ENCODE results near the gene CAMSAP3. TPM values are rescaled to one million over a fixed set of nuclear protein-coding genes. Genes with fewer than 3 reads are reported as not detected.
"Not testable (repeated sequence)": the region's sequence is repeated elsewhere in the genome, so short reads cannot be mapped to it uniquely, and the experiment has no call there.

The CAMSAP3 gene
- total RNA-seq, 2 donors from 2014 or later, result 1.7 to 2.0 TPM

- Mint-ChIP-seq H3K27ac (peak overlapping the region; percentile 85), H3K4me3 (peak overlapping the region; percentile 85 to 86), H3K27me3 (ENCODE audit: low read depth) (no peaks in the 10 kb centered on the region), H3K4me1 (ENCODE audit: low read depth) (peaks cover 38% of the 10 kb centered on the region), H3K36me3 (ENCODE audit: insufficient read depth in 2 of 2) (peaks cover 7 to 8% of the 10 kb centered on the region in 2 donors), H3K9me3 (peaks cover 4% of the 10 kb centered on the region in 2 donors)
- ATAC-seq (replicated peaks in 1 of 2) (no peak), DNase-seq (no peak)
Measured at GRCh38 chr19:7636317-7636690, 40.6 kb downstream of the CAMSAP3 start.

DNA sequence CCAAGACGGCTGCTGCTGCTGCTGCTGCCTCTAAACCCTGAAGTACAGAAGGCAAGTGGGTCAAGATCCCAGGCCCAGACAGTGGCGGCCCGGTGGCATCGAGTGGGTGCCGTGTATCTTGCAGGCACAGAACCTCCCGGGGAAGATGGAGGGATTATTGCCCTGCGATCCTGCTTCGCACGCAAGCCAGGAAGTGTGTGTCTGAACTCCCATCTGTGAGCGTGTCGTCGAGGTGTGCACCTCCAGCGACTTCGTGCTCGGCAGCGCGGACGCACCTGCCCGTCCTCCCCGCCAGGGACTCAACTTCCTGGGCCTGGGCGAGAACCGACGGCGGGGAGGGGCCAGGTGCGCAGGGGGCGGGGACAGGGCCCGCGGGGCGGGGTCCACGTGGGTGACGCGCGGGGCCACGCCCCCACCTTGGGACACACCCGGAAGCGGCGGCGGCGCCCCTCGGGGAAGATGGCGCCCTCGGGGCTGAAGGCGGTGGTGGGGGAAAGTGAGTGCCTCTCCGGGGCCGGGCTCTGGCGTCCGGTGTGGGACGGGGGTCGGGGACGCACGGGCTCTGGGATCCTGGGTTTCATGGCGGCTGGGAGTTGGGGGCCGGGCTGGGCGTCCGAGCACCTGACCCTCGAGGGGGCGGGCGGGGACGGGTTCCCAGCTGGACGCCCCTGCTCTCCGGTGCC lies 41.2 kb downstream of the CAMSAP3 start, which contains the start of gene STXBP2:
TSS of gene STXBP2 (plus strand) at position 420 of the 683 bp plus-strand sequence. CDS start at position 460, 40 bp downstream.
- peak; percentile 97 to 98 for ATAC-seq (replicated peaks in 1 of 2)
- H3K9me3 Mint-ChIP-seq, result peaks cover 4% of the 10 kb centered on the region in 2 donors
- H3K27me3 Mint-ChIP-seq (ENCODE audit: low read depth), result no peaks in the 10 kb centered on the region
- peak; percentile 91 to 96 for DNase-seq
- peaks cover 34% of the 10 kb centered on the region for H3K4me1 Mint-ChIP-seq (ENCODE audit: low read depth)
- peaks cover 7 to 8% of the 10 kb centered on the region in 2 donors for H3K36me3 Mint-ChIP-seq (ENCODE audit: insufficient read depth in 2 of 2)
- peak within 1 kb of the TSS; percentile 85 for H3K27ac Mint-ChIP-seq
- H3K4me3 Mint-ChIP-seq, result peak within 1 kb of the TSS; percentile 85 to 86

DNA sequence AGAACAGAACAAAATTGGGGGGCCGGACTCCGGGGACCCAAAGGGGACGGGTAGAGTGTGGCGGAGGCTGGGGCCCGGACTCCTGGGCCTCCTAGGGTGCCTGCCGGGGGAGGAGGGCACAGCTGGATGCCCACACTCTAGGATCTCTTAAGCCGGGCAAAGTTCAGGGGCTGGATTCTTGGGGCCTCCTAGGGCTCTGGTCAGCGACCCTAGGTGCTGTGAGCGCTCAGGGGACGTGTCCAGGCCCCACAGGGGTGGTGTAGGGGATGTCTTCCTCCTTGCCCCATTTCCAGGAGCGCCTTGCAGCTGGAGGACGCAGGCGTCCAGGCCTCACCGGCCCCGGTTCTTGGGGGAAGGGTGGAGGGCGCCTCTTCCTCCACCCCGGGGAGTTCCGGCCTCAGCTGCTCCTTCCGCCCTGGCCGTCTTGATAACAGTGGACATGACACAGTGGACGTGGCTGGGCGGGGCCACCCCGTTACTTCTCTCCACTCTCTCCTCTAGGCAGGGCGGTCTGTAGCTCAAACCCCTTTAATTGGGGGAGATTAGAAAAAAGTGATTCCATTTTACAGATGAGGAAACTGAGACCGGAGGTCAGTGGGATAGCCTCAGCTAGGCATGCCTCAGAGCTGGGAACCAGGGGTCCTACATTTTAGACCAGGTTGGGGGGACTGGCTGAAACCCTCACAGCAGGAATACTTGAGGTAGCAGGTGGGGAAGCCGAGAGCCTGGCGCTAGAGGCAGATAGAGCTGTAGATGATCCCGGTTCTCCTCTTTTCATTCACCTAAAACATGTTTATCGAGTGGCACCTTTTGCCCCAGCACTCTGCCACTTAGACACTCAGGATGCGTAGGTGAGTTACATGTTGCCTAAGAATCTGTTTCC lies 42.0 kb downstream of the CAMSAP3 start:
- DNase-seq (peak in 1 of 2 donors; percentile 22), ATAC-seq (replicated peaks in 1 of 2) (peak in 1 of 2 donors; percentile 18)
- peak overlapping the region; percentile 85 to 86 for H3K4me3 Mint-ChIP-seq
- peaks cover 34% of the 10 kb centered on the region for H3K4me1 Mint-ChIP-seq (ENCODE audit: low read depth)
- H3K27me3 Mint-ChIP-seq (ENCODE audit: low read depth), result no peaks in the 10 kb centered on the region
- peak overlapping the region; percentile 44 for H3K27ac Mint-ChIP-seq
- peaks cover 4% of the 10 kb centered on the region in 2 donors for H3K9me3 Mint-ChIP-seq
- H3K36me3 Mint-ChIP-seq (ENCODE audit: insufficient read depth in 2 of 2), result peaks cover 7 to 8% of the 10 kb centered on the region in 2 donors

DNA sequence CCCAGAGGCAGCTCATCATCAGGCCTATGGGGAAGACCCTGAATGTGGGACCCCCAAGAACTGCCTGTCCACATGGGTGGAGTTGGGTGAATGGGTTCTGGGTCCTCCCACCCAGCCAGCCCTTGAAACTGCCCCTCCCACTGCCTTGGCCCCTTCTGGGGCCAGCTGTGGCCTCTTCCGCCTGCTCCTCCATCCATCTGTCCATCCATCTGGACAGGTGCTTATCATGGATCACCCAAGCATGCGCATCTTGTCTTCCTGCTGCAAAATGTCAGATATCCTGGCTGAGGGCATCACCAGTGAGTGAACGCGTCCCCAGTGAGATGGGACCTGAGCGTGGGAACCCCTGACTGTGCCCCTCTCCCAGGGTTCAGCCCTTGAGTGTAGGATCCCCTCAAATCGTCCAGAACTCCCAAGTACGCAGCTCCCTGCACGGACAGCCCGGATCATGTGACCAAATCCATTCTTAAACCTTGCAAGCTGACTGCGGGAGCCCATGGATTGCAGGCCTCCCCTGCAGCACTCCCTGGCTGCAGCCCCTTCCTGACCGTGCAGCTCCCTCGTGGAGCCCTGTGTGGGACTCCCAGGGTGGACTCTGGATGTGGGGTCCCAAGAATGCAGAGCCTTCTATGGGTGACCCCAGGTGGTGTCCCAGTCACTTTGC lies 43.3 kb downstream of the CAMSAP3 start:
- no peak for ATAC-seq (replicated peaks in 1 of 2)
- peaks cover 34% of the 10 kb centered on the region for H3K4me1 Mint-ChIP-seq (ENCODE audit: low read depth)
- peaks cover 4% of the 10 kb centered on the region in 2 donors for H3K9me3 Mint-ChIP-seq
- no peak for DNase-seq
- H3K4me3 Mint-ChIP-seq, result peak overlapping the region in 1 of 2 donors; percentile 44
- H3K27ac Mint-ChIP-seq, result no peak overlapping the region
- no peaks in the 10 kb centered on the region for H3K27me3 Mint-ChIP-seq (ENCODE audit: low read depth)
- H3K36me3 Mint-ChIP-seq (ENCODE audit: insufficient read depth in 2 of 2), result peaks cover 7 to 8% of the 10 kb centered on the region in 2 donors

DNA sequence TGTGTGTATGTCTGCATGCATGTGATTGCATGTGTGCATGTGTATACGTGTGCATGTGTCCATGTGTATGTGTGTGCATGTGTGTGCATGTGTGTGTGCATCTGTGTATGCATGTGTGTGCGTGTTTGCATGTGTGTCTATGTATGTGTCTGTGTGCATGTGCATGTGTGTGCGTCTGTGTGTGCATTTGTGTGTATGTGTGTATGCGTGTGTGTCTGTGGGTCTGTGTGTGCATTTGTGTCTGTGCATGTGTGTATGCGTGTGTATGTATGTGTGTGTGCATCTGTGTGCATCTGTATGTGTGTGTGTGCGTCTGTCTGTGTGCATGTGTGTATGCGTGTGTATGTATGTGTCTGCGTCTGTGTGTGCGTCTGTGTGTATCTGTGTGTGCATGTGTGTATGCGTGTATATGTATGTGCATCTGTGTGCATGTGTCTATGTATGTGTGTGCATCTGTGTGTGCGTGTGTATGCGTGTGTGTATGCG lies 44.2 kb downstream of the CAMSAP3 start:
- Mint-ChIP-seq H3K4me3 (no peak overlapping the region), H3K9me3 (peaks cover 4% of the 10 kb centered on the region in 2 donors), H3K36me3 (ENCODE audit: insufficient read depth in 2 of 2) (peaks cover 7 to 8% of the 10 kb centered on the region in 2 donors), H3K27ac (no peak overlapping the region), H3K27me3 (ENCODE audit: low read depth) (no peaks in the 10 kb centered on the region), H3K4me1 (ENCODE audit: low read depth) (peaks cover 34% of the 10 kb centered on the region)
- ATAC-seq (replicated peaks in 1 of 2), result no peak
- DNase-seq, result no peak

- Mint-ChIP-seq H3K9me3 (peaks cover 4% of the 10 kb centered on the region in 2 donors), H3K36me3 (ENCODE audit: insufficient read depth in 2 of 2) (peaks cover 8 to 9% of the 10 kb centered on the region in 2 donors), H3K27ac (no peak overlapping the region), H3K4me1 (ENCODE audit: low read depth) (peaks cover 34% of the 10 kb centered on the region), H3K4me3 (no peak overlapping the region), H3K27me3 (ENCODE audit: low read depth) (no peaks in the 10 kb centered on the region)
- no peak for DNase-seq
- no peak for ATAC-seq (replicated peaks in 1 of 2)
Measured at GRCh38 chr19:7640803-7641202, 45.1 kb downstream of the CAMSAP3 start.

DNA sequence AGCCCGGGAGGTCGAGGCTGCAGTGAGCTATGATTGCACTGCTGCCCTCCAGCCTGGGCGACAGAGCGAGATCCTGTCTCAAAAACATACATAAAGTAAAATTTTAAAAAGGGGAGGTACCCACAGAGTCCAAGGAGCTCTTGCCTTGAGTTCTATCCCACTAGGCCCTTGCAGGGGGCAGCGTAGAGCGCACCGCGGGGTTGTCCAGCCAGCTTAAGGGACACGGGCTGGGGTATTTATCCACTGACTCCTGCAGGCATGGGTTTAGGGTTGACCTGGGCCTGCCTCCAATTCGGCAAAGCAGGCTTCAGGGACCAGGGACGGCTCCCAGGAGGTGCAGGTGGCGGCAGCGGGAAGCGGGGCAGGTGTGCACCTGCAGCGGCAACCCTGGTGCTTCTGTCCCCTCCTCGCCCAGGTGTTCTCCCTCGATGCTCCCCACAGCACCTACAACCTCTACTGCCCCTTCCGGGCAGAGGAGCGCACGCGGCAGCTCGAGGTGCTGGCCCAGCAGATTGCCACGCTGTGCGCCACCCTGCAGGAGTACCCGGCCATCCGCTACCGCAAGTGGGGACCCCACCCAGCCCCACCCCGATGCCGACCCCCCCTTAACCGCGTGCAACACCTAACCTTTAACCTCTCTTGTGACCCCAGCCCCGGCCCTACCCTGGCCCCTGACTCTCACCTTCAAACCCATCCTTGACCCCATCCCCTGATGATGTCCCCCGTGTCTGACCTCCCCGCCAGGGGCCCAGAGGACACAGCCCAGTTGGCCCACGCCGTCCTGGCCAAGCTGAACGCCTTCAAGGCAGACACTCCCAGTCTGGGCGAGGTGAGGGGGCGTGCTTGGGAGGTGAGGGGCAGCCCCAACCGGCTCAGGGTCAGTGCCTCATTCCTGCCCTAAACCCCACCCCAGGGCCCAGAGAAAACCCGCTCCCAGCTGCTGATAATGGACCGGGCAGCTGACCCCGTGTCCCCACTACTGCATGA lies 45.9 kb downstream of the CAMSAP3 start:
- peaks cover 4% of the 10 kb centered on the region in 2 donors for H3K9me3 Mint-ChIP-seq
- H3K4me1 Mint-ChIP-seq (ENCODE audit: low read depth), result peaks cover 26% of the 10 kb centered on the region
- peaks cover 8 to 10% of the 10 kb centered on the region in 2 donors for H3K36me3 Mint-ChIP-seq (ENCODE audit: insufficient read depth in 2 of 2)
- H3K4me3 Mint-ChIP-seq, result no peak overlapping the region
- ATAC-seq (replicated peaks in 1 of 2), result no peak
- no peak overlapping the region for H3K27ac Mint-ChIP-seq
- DNase-seq, result no peak
- no peaks in the 10 kb centered on the region for H3K27me3 Mint-ChIP-seq (ENCODE audit: low read depth)

DNA sequence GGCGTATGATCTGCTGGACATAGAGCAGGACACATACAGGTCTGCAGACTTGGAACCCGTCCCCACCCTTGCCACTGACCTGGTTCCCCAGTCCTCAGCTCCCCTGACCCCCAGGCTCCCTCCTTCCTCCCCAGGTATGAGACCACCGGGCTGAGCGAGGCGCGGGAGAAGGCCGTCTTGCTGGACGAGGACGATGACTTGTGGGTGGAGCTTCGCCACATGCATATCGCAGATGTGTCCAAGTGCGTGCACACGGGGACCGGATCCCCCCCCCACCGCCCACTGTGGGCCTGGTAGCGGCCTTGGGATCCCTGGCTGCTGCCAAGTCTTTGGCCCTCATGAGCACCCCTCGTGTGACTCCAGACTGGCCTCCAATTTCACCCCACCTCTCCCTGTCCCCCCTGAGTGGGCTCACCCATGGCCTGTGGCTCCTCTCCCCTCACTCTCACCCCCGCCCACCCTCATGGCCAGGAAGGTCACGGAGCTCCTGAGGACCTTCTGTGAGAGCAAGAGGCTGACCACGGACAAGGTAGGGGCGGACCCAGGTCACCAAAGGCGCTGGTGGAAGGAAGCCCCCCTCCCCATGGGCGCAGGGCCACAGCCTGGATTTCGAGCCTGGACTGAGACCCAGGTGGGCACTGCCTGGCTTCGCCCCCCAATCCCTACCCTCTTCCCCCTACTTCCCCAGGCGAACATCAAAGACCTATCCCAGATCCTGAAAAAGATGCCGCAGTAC lies 46.8 kb downstream of the CAMSAP3 start:
- H3K27me3 Mint-ChIP-seq (ENCODE audit: low read depth), result no peaks in the 10 kb centered on the region
- H3K36me3 Mint-ChIP-seq (ENCODE audit: insufficient read depth in 2 of 2), result peaks cover 8 to 10% of the 10 kb centered on the region in 2 donors
- H3K27ac Mint-ChIP-seq, result no peak overlapping the region
- peaks cover 24% of the 10 kb centered on the region for H3K4me1 Mint-ChIP-seq (ENCODE audit: low read depth)
- DNase-seq (no peak), ATAC-seq (replicated peaks in 1 of 2) (no peak)
- peaks cover 4% of the 10 kb centered on the region in 2 donors for H3K9me3 Mint-ChIP-seq
- no peak overlapping the region for H3K4me3 Mint-ChIP-seq

GRCh38 chr19:7643031-7643415 lies 47.4 kb downstream of the CAMSAP3 start:
- H3K27ac Mint-ChIP-seq, result no peak overlapping the region
- DNase-seq, result no peak
- H3K4me1 Mint-ChIP-seq (ENCODE audit: low read depth), result peaks cover 19% of the 10 kb centered on the region
- H3K4me3 Mint-ChIP-seq, result no peak overlapping the region
- H3K36me3 Mint-ChIP-seq (ENCODE audit: insufficient read depth in 2 of 2), result peaks cover 8 to 10% of the 10 kb centered on the region in 2 donors
- peaks cover 4% of the 10 kb centered on the region in 2 donors for H3K9me3 Mint-ChIP-seq
- H3K27me3 Mint-ChIP-seq (ENCODE audit: low read depth), result no peaks in the 10 kb centered on the region
- no peak for ATAC-seq (replicated peaks in 1 of 2)

DNA sequence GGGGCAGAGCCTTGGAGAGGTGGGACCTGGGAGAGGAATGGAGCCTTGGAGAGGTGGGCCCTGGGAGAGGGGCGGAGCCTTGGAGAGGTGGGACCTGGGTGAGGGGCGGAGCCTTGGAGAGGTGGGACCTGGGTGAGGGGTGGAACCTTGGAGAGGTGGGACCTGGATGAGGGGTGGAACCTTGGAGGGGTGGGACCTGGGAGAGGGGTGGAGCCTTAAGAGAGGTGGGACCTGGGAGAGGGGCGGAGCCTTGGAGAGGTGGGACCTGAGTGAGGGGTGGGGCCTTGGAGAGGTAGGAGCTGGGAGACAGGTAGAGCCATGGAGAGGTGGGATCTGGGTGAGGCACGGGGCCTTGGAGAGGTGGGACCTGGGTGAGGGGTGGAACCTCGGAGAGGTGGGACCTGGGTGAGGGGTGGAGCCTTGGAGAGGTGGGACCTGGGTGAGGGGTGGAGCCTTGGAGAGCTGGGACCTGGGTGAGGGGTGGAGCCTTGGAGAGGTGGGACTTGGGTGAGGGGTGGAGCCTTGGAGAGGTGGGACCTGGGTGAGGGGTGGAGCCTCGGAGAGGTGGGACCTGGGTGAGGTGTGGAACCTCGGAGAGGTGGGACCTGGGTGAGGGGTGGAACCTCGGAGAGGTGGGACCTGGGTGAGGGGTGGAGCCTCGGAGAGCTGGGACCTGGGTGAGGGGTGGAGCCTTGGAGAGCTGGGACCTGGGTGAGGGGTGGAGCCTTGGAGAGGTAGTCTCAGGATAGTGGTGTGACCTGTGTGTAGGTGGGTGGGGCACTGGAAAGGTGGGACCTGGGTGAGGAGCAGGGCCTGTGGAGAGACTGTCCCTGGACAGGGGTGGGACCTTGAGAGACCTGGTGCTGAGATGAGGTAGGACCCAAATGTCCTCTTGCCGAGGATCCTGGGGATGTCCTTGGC lies 48.2 kb downstream of the CAMSAP3 start:
- H3K4me3 Mint-ChIP-seq; ATAC-seq (replicated peaks in 1 of 2); H3K4me1 Mint-ChIP-seq (ENCODE audit: low read depth); H3K36me3 Mint-ChIP-seq (ENCODE audit: insufficient read depth in 2 of 2); H3K27ac Mint-ChIP-seq; H3K9me3 Mint-ChIP-seq; H3K27me3 Mint-ChIP-seq (ENCODE audit: low read depth): not testable (repeated sequence)
- DNase-seq, result peak; percentile 19 to 23

- H3K36me3 Mint-ChIP-seq (ENCODE audit: insufficient read depth in 2 of 2), result peaks cover 8 to 9% of the 10 kb centered on the region in 2 donors
- H3K27me3 Mint-ChIP-seq (ENCODE audit: low read depth), result no peaks in the 10 kb centered on the region
- H3K4me3 Mint-ChIP-seq, result no peak overlapping the region
- H3K9me3 Mint-ChIP-seq, result peaks cover 4% of the 10 kb centered on the region in 2 donors
- DNase-seq (no peak), ATAC-seq (replicated peaks in 1 of 2) (no peak)
- peaks cover 7% of the 10 kb centered on the region for H3K4me1 Mint-ChIP-seq (ENCODE audit: low read depth)
- H3K27ac Mint-ChIP-seq, result no peak overlapping the region
Measured at GRCh38 chr19:7644550-7644877, 48.9 kb downstream of the CAMSAP3 start.

Data from activated T-cell treated with anti-CD3 and anti-CD28 coated beads, Interleukin-2, amount 50 U/mL, for 72 hours (primary cell).